ENCODE data around the gene APOL3.
"Not testable (repeated sequence)": the region's sequence is repeated elsewhere in the genome, so short reads cannot be mapped to it uniquely, and the experiment has no call there.

The APOL3 gene

DNA sequence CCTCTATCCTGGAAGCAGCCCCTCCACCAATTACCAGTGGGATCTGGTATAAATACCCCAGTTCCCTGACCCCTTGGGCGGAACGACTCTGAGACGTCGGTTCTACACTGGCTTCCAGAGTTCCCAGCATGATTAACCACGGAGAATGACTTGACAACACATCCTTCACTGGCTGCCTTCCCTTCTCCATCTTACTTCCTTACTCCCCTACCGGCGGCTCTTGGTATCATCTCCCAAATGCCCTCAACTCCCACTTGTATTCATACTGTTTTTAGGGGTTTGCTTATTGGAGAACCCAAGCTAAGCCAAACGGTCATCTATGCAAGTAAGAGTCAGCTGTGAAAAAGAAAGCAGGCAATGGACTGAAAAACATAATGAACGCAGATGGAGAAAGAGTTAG is 56.1 kb downstream of the APOL3 start:
- FAIRE-seq (no peak), DNase-seq (ENCODE audit: low spot score) (no peak)

GRCh38 chr22:36103891-36104290 is 56.7 kb downstream of the APOL3 start:
- DNase-seq (ENCODE audit: low spot score) (no peak), FAIRE-seq (no peak)

GRCh38 chr22:36102995-36103394 is 57.6 kb downstream of the APOL3 start:
- FAIRE-seq (no peak), DNase-seq (ENCODE audit: low spot score) (no peak)

DNA sequence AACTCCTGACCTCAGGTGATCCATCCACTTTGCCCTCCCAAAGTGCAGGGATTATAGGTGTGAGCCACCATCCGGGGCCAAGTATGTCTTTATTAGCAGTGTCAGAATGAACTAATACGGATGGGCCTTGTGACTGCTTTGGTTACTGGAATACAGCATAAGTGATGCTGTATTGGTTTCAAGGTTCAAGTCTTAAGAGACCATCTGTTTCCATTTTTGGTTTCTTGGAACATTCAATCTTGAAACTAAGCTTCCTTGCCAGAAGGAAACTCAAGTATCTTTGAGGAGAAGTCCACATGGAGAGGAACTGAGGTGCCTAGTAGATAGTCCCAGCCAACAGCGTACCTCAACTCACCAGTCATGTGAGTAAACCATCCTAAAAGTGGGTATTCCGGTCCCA is 58.8 kb downstream of the APOL3 start:
- no peak for FAIRE-seq

GRCh38 chr22:36100908-36101307 is 59.6 kb downstream of the APOL3 start:
- FAIRE-seq; DNase-seq (ENCODE audit: low spot score): not testable (repeated sequence)

More for the DNA sequence above, 58.8 kb downstream of the APOL3 start:
- DNase-seq (ENCODE audit: low spot score): no peak

DNA sequence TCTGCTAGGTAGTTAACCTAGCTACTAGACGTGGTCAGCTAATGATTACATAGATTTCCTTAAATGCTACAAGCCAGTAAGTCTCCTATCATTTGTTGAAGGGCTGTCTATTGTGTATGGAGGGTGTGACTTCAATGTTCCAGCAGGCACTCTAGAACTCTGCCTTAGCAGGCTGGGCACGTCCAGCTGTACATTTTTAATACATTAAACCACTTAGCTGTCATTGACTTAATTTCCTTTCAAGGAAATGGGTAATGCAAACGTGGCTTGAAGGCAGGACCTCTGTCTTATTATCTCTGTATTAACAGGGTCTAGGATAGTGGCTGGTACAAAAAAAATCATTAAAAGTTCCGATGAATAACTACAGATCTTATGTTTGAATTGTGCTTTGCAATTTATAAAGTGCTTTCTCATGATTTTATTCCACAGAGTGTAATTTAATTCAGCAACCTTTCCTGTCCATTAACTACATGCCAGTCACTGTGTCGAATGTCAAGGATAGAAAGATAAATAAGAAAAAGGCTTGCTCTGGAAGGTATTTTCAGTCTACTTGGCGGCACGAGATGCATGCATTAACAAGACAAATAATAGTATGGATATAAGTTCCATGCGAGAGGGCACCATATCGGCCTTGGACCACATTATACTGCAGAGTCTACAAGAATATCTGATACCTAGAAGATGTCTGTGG is 60.3 kb downstream of the APOL3 start:
- FAIRE-seq (no peak), DNase-seq (ENCODE audit: low spot score) (no peak)

- DNase-seq (ENCODE audit: low spot score); FAIRE-seq: not testable (repeated sequence)
These were observed 61.0 kb downstream of the APOL3 start for GRCh38 chr22:36099561-36099960.

DNA sequence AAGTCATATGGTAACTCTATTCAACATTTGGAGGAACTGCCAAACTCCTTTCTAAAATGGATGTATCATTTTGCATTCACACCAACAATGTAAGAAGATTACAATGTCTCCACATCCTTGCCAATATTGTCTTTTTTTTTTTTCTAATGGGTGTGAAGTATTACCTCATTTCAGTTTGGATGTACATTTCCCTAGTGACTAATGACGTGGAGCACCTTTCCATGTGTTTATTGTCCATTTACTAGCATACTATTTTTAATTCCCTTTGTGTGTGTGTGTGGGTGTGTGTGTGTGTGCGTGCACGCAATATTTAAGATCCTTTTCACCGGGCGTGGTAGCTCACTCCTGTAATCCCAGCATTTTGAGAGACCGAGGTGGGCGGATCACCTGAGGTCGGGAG is 62.7 kb downstream of the APOL3 start:
- DNase-seq (ENCODE audit: low spot score) (no peak), FAIRE-seq (no peak)

DNA sequence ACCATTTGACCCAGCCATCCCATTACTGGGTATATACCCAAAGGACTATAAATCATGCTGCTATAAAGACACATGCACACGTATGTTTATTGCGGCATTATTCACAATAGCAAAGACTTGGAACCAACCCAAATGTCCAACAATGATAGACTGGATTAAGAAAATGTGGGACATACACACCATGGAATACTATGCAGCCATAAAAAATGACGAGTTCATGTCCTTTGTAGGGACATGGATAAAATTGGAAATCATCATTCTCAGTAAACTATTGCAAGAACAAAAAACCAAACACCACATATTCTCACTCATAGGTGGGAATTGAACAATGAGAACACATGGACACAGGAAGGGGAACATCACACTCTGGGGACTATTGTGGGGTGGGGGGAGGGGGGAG is 69.8 kb downstream of the APOL3 start:
- DNase-seq (ENCODE audit: low spot score); FAIRE-seq: not testable (repeated sequence)

Measured in urothelium cell line (cell line).